ENCODE results near the gene ATXN7. TPM values are rescaled to one million over a fixed set of nuclear protein-coding genes. Genes with fewer than 3 reads are reported as not detected.

ATXN7 gene
- total RNA-seq, 1 donor from 2014 or later: 22.1 TPM

DNA sequence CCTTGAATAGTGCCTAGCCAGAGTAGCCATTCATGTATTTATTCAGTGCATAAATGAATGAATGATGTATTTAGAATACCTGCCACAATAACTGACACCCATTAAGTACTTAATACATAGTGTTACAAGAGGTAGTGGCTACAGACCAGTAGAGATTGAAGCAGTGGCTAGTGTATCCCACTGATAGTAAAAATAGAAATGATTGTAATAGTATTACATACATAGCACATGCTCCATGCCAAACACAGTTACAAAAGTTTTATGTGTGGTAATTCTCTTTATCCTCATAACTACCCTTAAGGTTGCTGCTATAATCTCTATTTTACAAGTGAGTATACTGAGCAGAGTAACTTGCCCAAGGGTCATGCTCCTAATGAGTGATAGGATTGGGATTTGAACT is 78.9 kb downstream of the ATXN7 start:
- no peak overlapping the region for H3K4me3 Mint-ChIP-seq (ENCODE audit: unreplicated experiment)
- peaks cover 1% of the 10 kb centered on the region for H3K9me3 Mint-ChIP-seq (ENCODE audit: unreplicated experiment)
- H3K27ac Mint-ChIP-seq (ENCODE audit: unreplicated experiment): no peak overlapping the region
- peaks cover 3% of the 10 kb centered on the region for H3K4me1 Mint-ChIP-seq (ENCODE audit: low read depth, unreplicated experiment)
- no peak for DNase-seq
- H3K27me3 Mint-ChIP-seq (ENCODE audit: unreplicated experiment): peaks cover 3% of the 10 kb centered on the region
- no peaks in the 10 kb centered on the region for H3K36me3 Mint-ChIP-seq (ENCODE audit: unreplicated experiment)
- no peak for TF ChIP-seq CTCF (IDR thresholded peaks at IDR 0.05; ENCODE audit: partially characterized antibody, unreplicated experiment)

DNA sequence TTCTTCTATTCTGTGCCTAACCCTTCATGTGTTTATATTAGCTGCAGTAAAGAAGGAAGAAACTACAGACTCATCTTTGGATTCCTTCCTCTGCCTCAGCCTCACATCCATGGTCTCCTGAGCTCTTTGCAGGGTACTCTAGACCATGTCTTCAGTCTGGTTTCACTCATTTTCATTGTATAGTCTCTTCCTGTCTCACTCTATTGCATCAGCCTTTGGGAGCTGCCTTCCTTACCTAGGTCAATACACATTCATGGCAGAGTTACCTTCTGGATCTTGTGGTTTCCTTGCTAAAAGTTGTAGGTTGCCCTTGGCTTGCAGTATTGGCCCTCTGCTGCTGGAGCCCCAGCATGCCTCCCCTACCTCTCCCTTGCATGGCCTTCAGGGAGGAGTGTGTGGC is 80.0 kb downstream of the ATXN7 start:
- peaks cover 6% of the 10 kb centered on the region for H3K27me3 Mint-ChIP-seq (ENCODE audit: unreplicated experiment)
- H3K27ac Mint-ChIP-seq (ENCODE audit: unreplicated experiment): no peak overlapping the region
- no peak for DNase-seq
- H3K36me3 Mint-ChIP-seq (ENCODE audit: unreplicated experiment): no peaks in the 10 kb centered on the region
- no peak for TF ChIP-seq CTCF (IDR thresholded peaks at IDR 0.05; ENCODE audit: partially characterized antibody, unreplicated experiment)
- H3K9me3 Mint-ChIP-seq (ENCODE audit: unreplicated experiment): peaks cover 3% of the 10 kb centered on the region
- no peak overlapping the region for H3K4me3 Mint-ChIP-seq (ENCODE audit: unreplicated experiment)
- no peaks in the 10 kb centered on the region for H3K4me1 Mint-ChIP-seq (ENCODE audit: low read depth, unreplicated experiment)

DNA sequence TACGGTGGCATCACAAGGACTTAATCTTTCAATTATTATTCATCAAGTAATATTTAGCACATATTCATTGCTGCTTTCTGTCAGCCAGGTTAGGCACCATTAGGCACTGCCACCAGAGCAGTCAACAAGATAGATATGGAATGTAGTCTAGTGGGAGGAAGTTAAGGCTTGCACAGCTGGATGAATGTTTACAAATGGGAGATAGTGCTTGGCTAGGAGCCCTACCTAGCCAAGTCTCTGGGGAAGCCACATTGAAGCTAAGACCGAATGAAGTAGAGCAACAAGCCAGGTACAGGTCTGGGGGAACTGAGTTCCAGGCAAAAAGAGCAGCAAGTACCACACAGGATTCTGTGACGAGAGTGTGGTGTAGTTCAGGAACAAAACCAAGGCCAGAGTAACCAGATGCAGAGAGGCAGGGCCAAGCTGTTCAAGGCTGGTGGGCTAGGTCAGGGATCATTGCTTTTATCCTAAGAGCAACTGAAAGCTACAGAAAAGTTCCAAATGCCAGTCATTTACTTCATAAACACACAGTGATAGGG is 82.0 kb downstream of the ATXN7 start:
- no peak overlapping the region for H3K4me3 Mint-ChIP-seq (ENCODE audit: unreplicated experiment)
- H3K27ac Mint-ChIP-seq (ENCODE audit: unreplicated experiment): no peak overlapping the region
- H3K36me3 Mint-ChIP-seq (ENCODE audit: unreplicated experiment): no peaks in the 10 kb centered on the region
- peaks cover 2% of the 10 kb centered on the region for H3K4me1 Mint-ChIP-seq (ENCODE audit: low read depth, unreplicated experiment)
- no peak for DNase-seq
- TF ChIP-seq CTCF (IDR thresholded peaks at IDR 0.05; ENCODE audit: partially characterized antibody, unreplicated experiment): no peak
- peaks cover 3% of the 10 kb centered on the region for H3K9me3 Mint-ChIP-seq (ENCODE audit: unreplicated experiment)
- H3K27me3 Mint-ChIP-seq (ENCODE audit: unreplicated experiment): peaks cover 6% of the 10 kb centered on the region

DNA sequence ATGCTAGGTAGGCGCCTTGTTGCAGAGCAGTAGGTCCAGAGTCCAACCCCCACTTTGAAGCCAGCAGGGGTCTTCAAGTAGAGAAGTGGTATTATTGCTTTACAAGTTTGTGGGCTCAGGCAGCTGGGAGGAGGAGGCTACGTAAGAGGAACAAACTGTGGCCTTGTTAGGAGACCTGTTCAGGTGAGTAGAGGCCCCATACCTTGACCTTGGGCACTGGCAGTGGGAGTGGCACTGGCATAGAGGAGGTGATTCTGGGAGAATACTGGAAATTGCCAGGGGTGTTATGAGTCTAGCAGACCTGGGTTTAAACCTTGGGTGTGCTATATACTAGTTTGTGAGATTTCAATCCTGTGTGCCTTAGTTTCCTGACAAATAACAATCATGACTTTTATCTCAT is 83.1 kb downstream of the ATXN7 start:
- DNase-seq: no peak
- H3K36me3 Mint-ChIP-seq (ENCODE audit: unreplicated experiment): no peaks in the 10 kb centered on the region
- H3K27me3 Mint-ChIP-seq (ENCODE audit: unreplicated experiment): peaks cover 6% of the 10 kb centered on the region
- H3K27ac Mint-ChIP-seq (ENCODE audit: unreplicated experiment): no peak overlapping the region
- peaks cover 6% of the 10 kb centered on the region for H3K4me1 Mint-ChIP-seq (ENCODE audit: low read depth, unreplicated experiment)
- peaks cover 3% of the 10 kb centered on the region for H3K9me3 Mint-ChIP-seq (ENCODE audit: unreplicated experiment)
- TF ChIP-seq CTCF (IDR thresholded peaks at IDR 0.05; ENCODE audit: partially characterized antibody, unreplicated experiment): no peak
- H3K4me3 Mint-ChIP-seq (ENCODE audit: unreplicated experiment): no peak overlapping the region

GRCh38 chr3:63947594-63947993 is 83.9 kb downstream of the ATXN7 start:
- Mint-ChIP-seq H3K27me3 (ENCODE audit: unreplicated experiment) (peaks cover 5% of the 10 kb centered on the region), H3K27ac (ENCODE audit: unreplicated experiment) (no peak overlapping the region), H3K4me3 (ENCODE audit: unreplicated experiment) (no peak overlapping the region), H3K4me1 (ENCODE audit: low read depth, unreplicated experiment) (peaks cover 6% of the 10 kb centered on the region), H3K9me3 (ENCODE audit: unreplicated experiment) (peaks cover 3% of the 10 kb centered on the region), H3K36me3 (ENCODE audit: unreplicated experiment) (no peaks in the 10 kb centered on the region)
- no peak for TF ChIP-seq CTCF (IDR thresholded peaks at IDR 0.05; ENCODE audit: partially characterized antibody, unreplicated experiment)
- no peak for DNase-seq
